GM23248 (cell line): Measurements from ENCODE around the gene LRMDA. TPM values are rescaled to one million over a fixed set of nuclear protein-coding genes. Genes with fewer than 3 reads are reported as not detected.

Experiments
- DNase-seq: peaks from one replicate; pipeline ENCODE4 v3.0.0-alpha.2; 2015
- H2AFZ ChIP-seq: fragments of 200-600 bp; sonication (generic); 2 replicates; pipeline ENCODE4 v1.6.1; 2016; ENCODE audit warnings: antibody characterized with exemption
- H3F3A ChIP-seq: fragments of 200-600 bp; sonication (generic); 2 replicates; pipeline ENCODE4 v1.6.1; 2016; ENCODE audit warnings: mild to moderate bottlenecking, antibody characterized with exemption, mixed run types; ENCODE audit not compliant: insufficient read depth
- H3K27ac ChIP-seq: fragments of 200-600 bp; sonication (generic); 2 replicates; pipeline ENCODE4 v1.5.1; 2016; ENCODE audit warnings: mild to moderate bottlenecking
- H3K27me3 ChIP-seq: fragments of 200-600 bp; sonication (generic); replicated peaks from 2 replicates; pipeline ENCODE4 v1.6.1; 2016; ENCODE audit warnings: mild to moderate bottlenecking; ENCODE audit not compliant: insufficient read depth
- H3K36me3 ChIP-seq: fragments of 200-600 bp; sonication (generic); 2 replicates; pipeline ENCODE4 v1.6.1; 2016; ENCODE audit warnings: low read depth, mild to moderate bottlenecking
- H3K4me1 ChIP-seq: fragments of 200-600 bp; sonication (generic); 2 replicates; pipeline ENCODE4 v1.6.1; 2016; ENCODE audit warnings: mild to moderate bottlenecking; ENCODE audit not compliant: insufficient read depth
- H3K4me2 ChIP-seq: fragments of 200-600 bp; sonication (generic); one replicate; pipeline ENCODE4 v1.6.1; 2016; ENCODE audit warnings: mild to moderate bottlenecking; ENCODE audit not compliant: unreplicated experiment
- H3K4me3 ChIP-seq: fragments of 200-600 bp; sonication (generic); 2 replicates; pipeline ENCODE4 v1.5.1; 2016; ENCODE audit warnings: mild to moderate bottlenecking
- H3K79me2 ChIP-seq: fragments of 200-600 bp; sonication (generic); 2 replicates; pipeline ENCODE4 v1.6.1; 2016; ENCODE audit warnings: mild to moderate bottlenecking; ENCODE audit not compliant: insufficient read depth
- H3K9ac ChIP-seq: fragments of 200-600 bp; sonication (generic); 2 replicates; pipeline ENCODE4 v1.6.1; 2016; ENCODE audit warnings: mild to moderate bottlenecking
- H3K9me2 ChIP-seq: fragments of 200-600 bp; sonication (generic); 2 replicates; pipeline ENCODE4 v1.6.1; 2016; ENCODE audit warnings: mixed run types, mild to moderate bottlenecking, moderate library complexity; ENCODE audit not compliant: insufficient read depth
- H3K9me3 ChIP-seq: fragments of 200-600 bp; sonication (generic); one replicate; pipeline ENCODE4 v1.6.1; 2017; ENCODE audit warnings: low read depth
- H4K20me1 ChIP-seq: fragments of 200-600 bp; sonication (generic); 2 replicates; pipeline ENCODE4 v1.6.0; 2016; ENCODE audit not compliant: insufficient read depth
- EZH2 ChIP-seq: fragments of 200-600 bp; sonication (generic); IDR thresholded peaks from 2 replicates; pipeline ENCODE4 v1.6.1; 2018; ENCODE audit warnings: antibody characterized with exemption, mild to moderate bottlenecking; ENCODE audit not compliant: insufficient read depth, poor library complexity, severe bottlenecking
- EZH2phosphoT487 ChIP-seq: fragments of 200-600 bp; sonication (generic); IDR thresholded peaks from 2 replicates; pipeline ENCODE4 v1.6.1; 2018; ENCODE audit warnings: antibody characterized with exemption, moderate library complexity, mild to moderate bottlenecking, low read depth; ENCODE audit not compliant: insufficient read depth
- WGBS, 2 experiments: methylation state at CpG; one replicate each; pipeline ENCODE4 v1.1.6; 2015 to 2017; ENCODE audit warnings: low lambda C conversion rate in 2 of 2, low coverage in 1 of 2; ENCODE audit errors: missing lambda C conversion rate in 2 of 2; 5-methylcytosine and 5-hydroxymethylcytosine counted together
- in situ Hi-C: fragments of 300-500 bp; cut with MboI; formaldehyde crosslinking; loops from 2 replicates; pipeline ENCODE4 v1.15.0; 2020
- polyA plus RNA-seq: library from polyadenylated mRNA; unstranded; fragments of >200 nt; fragmentation: Nextera tagmentation; extraction: Ambion mirVana; gene quantifications from 2 replicates; pipeline ENCODE4 v1.2.1, GENCODE V29; 2016
- total RNA-seq: library from RNA; depleted of rRNA; stranded (reverse); fragments of >200 nt; shearing (Covaris generic); gene quantifications from 2 replicates; pipeline ENCODE4 v1.2.3, GENCODE V29; 2014

Gene LRMDA
- total and polyA plus RNA-seq, 2 experiments from 2014 or later: 2.6 TPM; not detected in 1

DNA sequence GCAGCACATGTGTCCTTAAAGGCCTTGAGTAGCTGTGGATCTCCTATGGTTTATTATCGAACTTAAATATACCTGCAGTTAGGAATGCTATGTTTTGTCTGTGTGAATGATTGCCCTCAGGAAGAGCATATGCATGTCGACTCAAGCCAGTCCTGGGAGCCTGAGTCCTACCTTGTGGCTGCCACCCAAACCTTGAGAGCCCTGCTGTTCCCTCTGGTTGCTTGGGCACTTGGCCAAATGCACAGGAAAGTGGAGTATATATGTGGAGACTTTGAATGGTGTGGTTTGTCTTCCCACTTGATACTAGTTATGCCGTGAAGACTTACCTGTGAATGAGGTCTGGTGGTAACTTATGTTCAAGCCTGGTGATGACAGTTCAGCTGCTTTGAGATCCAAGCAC is 409.8 kb downstream of the LRMDA start:
- H3K4me1 ChIP-seq: no peaks in the 10 kb centered on the region
- H4K20me1 ChIP-seq: no peaks in the 10 kb centered on the region
- H3K9ac ChIP-seq: no peak overlapping the region
- no peaks in the 10 kb centered on the region for H3K79me2 ChIP-seq
- no peak overlapping the region for H3K4me2 ChIP-seq
- H3K36me3 ChIP-seq: no peaks in the 10 kb centered on the region
- WGBS, 2 experiments: 76 to 92% methylated on average over 3 of the region's 3 CpGs
- H3K9me3 ChIP-seq: no peaks in the 10 kb centered on the region
- TF ChIP-seq EZH2phosphoT487 (no peak), EZH2 (no peak)
- H3K27me3 ChIP-seq: no peaks in the 10 kb centered on the region
- H3K4me3 ChIP-seq: no peak overlapping the region
- no peaks in the 10 kb centered on the region for H3K9me2 ChIP-seq
- H3F3A ChIP-seq: no peaks in the 10 kb centered on the region
- H3K27ac ChIP-seq: no peak overlapping the region
- in situ Hi-C loops: no loop called here
- H2AFZ ChIP-seq: no peak overlapping the region
- no peak for DNase-seq

- 81 to 84% methylated on average over 8 of the region's 8 CpGs for WGBS, 2 experiments
- Histone ChIP-seq H3K4me2 (no peak overlapping the region), H3K9ac (no peak overlapping the region), H3K36me3 (no peaks in the 10 kb centered on the region), H3K9me2 (no peaks in the 10 kb centered on the region), H4K20me1 (no peaks in the 10 kb centered on the region), H3K4me1 (no peaks in the 10 kb centered on the region), H3K27ac (no peak overlapping the region), H2AFZ (no peak overlapping the region), H3K4me3 (no peak overlapping the region), H3F3A (no peaks in the 10 kb centered on the region), H3K27me3 (no peaks in the 10 kb centered on the region), H3K79me2 (no peaks in the 10 kb centered on the region), H3K9me3 (no peaks in the 10 kb centered on the region)
- DNase-seq: no peak
- no peak for TF ChIP-seq EZH2phosphoT487
- no peak for TF ChIP-seq EZH2
- in situ Hi-C loops: no loop called here
Observed at GRCh38 chr10:75845176-75845947, 413.9 kb downstream of the LRMDA start.

GRCh38 chr10:75847477-75847876 is 416.1 kb downstream of the LRMDA start:
- Histone ChIP-seq H3F3A (no peaks in the 10 kb centered on the region), H3K36me3 (no peaks in the 10 kb centered on the region)

DNA sequence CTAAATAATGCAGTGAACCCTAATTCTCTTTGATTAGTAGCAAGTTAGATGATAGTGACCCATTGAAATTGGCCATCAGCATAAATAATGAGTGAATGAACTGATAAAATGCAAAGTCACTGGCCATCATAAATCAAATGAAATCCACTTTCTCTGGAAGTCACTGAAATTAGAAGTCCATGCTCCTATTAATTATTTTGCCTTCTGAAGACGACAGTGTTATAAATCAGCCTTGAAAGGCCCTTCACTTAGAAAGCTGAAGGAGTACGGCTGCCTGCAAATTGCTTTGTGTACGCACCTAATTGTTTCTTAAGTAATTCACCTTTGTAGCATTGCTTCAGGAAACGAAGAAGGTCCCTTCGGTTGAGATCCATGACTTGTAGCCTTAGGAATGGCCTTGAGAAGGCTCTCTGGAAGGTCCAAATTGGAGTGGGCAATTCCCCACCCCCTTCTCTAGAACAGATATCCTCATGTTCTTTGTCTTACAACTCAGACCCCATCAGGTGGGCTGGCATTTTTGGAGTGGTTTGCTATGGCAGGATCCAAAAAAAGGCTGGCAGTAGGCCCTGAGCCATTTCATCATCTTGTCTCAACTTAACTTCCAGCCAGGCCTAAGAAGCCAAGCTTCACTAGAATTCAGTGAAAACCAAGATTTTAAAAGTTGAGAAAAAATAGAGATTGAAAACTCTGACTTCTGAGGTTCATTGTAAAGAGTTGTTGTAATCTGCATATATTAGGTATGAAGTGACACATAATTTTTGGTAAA is 420.3 kb downstream of the LRMDA start:
- no peaks in the 10 kb centered on the region for H3K9me2 ChIP-seq
- H3K4me3 ChIP-seq: no peak overlapping the region
- H3K9me3 ChIP-seq: no peaks in the 10 kb centered on the region
- H3K9ac ChIP-seq: no peak overlapping the region
- no peak overlapping the region for H2AFZ ChIP-seq
- H3F3A ChIP-seq: no peaks in the 10 kb centered on the region
- H3K27me3 ChIP-seq: no peaks in the 10 kb centered on the region
- H3K27ac ChIP-seq: no peak overlapping the region
- H3K4me2 ChIP-seq: no peak overlapping the region
- WGBS, 2 experiments: 68 to 80% methylated on average over 5 of the region's 5 CpGs
- TF ChIP-seq EZH2 (no peak), EZH2phosphoT487 (no peak)
- H3K4me1 ChIP-seq: no peaks in the 10 kb centered on the region
- no peaks in the 10 kb centered on the region for H3K79me2 ChIP-seq
- H4K20me1 ChIP-seq: no peaks in the 10 kb centered on the region
- in situ Hi-C loops: no loop called here
- no peaks in the 10 kb centered on the region for H3K36me3 ChIP-seq
- no peak for DNase-seq

More at GRCh38 chr10:75847477-75847876, 416.1 kb downstream of the LRMDA start:
- no peak overlapping the region for H3K4me3 ChIP-seq
- no peaks in the 10 kb centered on the region for H3K79me2 ChIP-seq
- H3K4me1 ChIP-seq: no peaks in the 10 kb centered on the region
- no peaks in the 10 kb centered on the region for H3K27me3 ChIP-seq
- no peaks in the 10 kb centered on the region for H4K20me1 ChIP-seq
- no peaks in the 10 kb centered on the region for H3K9me3 ChIP-seq
- H3K9ac ChIP-seq: no peak overlapping the region
- H3K27ac ChIP-seq: no peak overlapping the region
- no peak overlapping the region for H3K4me2 ChIP-seq
- in situ Hi-C loops: no loop called here
- H2AFZ ChIP-seq: no peak overlapping the region
- DNase-seq: no peak
- H3K9me2 ChIP-seq: no peaks in the 10 kb centered on the region
- TF ChIP-seq EZH2phosphoT487 (no peak), EZH2 (no peak)
